G401 (cell line): ENCODE results near the gene PDE1C. TPM values are rescaled to one million over a fixed set of nuclear protein-coding genes. Genes with fewer than 3 reads are reported as not detected.

Source experiments
- DNase-seq: peaks from one replicate; pipeline ENCODE4 v3.0.0-alpha.2; 2015; ENCODE audit warnings: low spot score
- in situ Hi-C: cut with HindIII; loops from 2 replicates; pipeline ENCODE4 v1.10.0; 2016; ENCODE audit warnings: low sequenced_read_pairs, mixed read lengths
- total RNA-seq: library from RNA; depleted of rRNA; stranded (reverse); fragments of >200 nt; shearing (Covaris generic); gene quantifications from 2 replicates; pipeline ENCODE4 v1.2.3, GENCODE V29; 2014

The PDE1C gene
- total RNA-seq, 1 experiment from 2014 or later = not detected

GRCh38 chr7:32049599-32049998 is 20.6 kb downstream of the PDE1C start:
- in situ Hi-C loops = no loop called here
- DNase-seq = no peak

DNA sequence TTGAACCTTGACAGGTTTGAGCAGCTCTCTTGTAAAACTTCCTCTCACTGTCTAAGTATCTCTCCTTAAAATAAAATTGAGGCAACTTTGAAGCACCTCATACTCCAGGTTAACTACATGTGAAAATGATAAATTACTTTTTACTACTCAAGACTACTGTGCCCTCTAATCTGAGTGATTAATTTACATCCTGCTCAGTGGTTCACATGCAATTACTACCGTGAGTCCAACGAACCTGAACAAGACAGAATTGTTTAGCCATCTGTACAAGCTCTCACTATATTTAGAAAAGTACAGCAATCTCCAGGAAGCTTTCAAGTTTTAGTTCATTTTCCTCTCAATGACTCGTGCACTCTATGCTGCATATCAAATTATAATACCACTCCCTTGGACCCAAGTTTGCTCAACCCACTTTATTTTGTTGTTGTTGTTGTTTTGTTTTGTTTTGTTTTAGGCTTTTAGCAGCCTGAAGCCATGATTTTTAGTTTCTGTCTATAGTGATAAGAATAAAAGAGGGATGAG is 21.2 kb downstream of the PDE1C start:
- in situ Hi-C loops = no loop called here
- DNase-seq = no peak

DNA sequence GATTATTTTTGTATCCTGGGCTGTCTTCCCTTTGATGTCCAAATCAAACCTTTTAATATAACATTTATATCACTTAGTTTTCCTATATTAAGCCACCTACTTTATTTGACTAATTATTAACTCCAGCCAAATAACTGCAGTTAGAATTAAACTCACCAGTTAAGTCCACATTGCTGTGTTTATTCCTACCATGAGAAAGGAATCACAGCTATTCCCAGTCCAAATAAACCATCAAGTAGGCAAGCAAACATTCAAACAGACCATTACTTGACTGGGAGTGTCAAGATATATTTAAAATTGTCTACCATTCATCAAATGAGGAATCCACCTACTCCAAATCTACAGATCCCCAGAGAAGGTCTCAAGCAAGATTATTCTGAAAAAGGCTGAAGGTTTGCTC is 22.4 kb downstream of the PDE1C start:
- in situ Hi-C loops = no loop called here
- DNase-seq = no peak

DNA sequence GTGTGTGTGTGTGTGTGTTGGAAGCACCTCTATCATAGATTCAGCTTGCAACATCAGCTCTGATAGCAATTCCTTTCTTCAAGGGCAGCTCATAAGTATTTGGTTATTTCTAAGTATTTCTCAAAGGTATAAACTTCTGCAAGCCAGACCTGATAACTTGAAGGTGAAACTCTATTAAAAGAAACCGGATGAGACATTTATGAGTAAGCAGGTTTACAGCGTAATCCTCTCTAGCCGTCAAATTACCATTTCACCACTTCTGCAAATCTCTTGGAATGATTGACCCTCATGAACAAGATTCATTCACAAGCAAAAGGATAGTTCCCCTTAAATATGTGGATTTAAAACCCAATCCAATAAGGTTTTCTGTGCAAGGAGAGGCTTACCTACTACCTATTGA is 23.1 kb downstream of the PDE1C start:
- DNase-seq = no peak
- in situ Hi-C loops = no loop called here

DNA sequence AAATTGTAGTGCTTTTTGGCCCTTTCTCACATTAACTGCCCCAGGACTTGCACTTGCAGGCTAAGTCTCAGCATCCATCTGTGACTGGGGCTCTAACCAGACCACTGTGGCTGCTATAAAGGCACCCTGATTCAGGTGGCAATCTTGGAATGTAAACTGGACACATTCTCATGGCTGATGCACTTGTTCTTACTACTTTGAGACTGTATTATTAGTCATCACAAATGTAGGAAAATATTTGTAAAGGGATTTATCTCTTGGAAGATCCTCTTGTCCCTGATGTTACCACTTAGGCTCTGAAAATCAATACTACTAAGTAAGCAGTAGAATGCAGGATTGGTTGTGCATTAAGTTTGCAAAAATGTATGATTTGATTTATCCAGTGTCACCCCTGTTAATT is 25.0 kb downstream of the PDE1C start:
- in situ Hi-C loops = no loop called here
- no peak for DNase-seq

GRCh38 chr7:32044739-32045138 is 25.5 kb downstream of the PDE1C start:
- no peak for DNase-seq
- in situ Hi-C loops = no loop called here

DNA sequence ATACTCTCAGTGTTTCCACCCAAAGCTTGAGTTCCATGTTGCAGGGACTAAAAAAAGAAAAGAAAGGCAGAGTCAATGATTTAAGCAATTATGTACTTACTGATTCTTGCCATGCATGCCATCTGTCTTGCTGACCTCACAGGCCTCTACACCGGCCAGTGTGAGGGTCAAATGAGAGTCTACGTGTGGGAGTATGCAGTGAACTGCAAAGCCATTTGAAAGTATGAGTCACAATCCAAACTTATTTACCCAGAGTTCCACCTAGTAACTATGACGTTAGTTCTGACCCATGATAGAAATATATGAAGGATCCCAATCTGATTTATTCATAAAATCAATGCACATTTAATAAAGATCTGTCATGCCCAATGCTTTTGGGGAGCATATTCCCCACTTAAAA is 26.5 kb downstream of the PDE1C start:
- in situ Hi-C loops = no loop called here
- no peak for DNase-seq

DNA sequence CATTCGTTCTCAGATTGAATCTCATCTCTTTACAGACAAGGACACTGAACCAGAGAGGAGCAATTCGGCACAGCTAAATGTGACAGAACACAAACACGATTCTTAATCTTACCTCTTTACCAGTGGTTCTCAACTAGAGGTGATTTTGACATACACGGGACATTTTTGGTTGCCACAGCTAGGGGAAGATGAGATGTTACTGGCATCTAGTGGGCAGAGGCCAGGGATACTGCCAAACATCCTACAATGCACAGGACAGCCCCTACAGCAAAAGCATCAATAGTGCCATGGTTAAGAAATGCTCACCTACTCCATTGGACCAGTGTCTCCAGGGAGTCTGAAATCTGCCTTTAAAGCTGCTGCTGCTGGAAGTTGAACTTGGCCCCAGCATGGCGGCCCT is 27.3 kb downstream of the PDE1C start:
- in situ Hi-C loops = no loop called here
- DNase-seq = no peak

DNA sequence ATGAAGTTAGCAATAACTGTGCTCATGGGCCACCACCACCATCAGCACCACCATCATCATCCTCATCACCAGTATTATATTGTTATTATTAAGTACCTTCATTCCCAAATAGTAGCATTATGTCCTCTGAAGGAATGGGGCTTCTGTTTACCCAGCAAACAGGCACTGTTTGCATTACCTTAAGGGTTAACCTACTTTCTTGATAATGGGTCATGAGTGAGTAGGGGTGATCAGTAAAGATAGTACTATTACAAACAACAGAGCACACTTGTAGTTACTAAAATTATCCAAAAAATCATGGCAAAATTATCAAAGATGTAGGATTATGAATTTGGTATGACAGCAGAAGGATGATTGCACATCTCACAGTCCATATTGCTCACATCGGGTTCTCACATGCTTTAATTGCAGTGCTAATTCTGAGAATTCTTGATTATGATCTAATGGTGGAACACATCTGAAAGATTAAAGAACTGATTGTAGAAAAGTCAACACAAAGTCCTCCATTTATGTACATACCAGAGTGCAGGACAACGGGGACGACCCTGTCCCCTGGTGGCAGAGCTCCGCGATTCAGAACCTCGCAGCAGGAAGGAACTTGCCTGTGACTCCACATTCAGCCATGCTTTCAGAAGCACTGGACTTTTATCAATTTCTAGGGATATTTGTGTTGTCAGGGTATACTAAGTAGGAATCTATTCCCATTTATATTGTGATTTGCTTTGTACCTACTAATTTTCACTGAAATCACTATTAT is 31.0 kb downstream of the PDE1C start:
- DNase-seq = no peak
- in situ Hi-C loops = no loop called here

DNA sequence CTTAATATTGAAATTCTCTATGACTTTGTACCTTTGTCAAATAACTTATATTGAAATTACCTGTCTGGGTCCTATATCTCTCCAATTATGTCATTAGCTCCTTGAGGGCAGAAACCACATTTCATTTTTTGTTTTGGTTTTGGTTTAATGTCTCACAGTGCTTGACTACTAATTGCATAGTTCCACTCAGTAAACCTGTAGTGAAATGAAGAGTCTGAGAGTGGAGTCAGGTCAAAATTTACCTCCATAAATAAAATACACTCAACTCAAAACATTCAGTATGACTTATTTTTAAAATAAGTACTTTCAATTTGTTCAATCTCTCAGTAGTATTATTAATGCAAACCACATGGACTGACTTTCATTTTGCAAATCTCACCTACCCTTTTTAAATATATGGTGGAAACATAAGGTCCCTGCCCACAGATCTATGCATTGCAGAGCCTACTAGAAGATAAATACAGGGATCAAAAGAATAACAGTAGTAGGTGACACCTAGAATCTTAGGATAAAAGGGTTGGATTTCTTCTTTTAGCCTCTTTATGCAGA is 32.5 kb downstream of the PDE1C start:
- in situ Hi-C loops = no loop called here
- DNase-seq = no peak

- no peak for DNase-seq
- in situ Hi-C loops = no loop called here
Observed at GRCh38 chr7:32036557-32036956, 33.6 kb downstream of the PDE1C start.

- in situ Hi-C loops = no loop called here
- no peak for DNase-seq
Observed at GRCh38 chr7:32034052-32034451, 36.2 kb downstream of the PDE1C start.

GRCh38 chr7:32033006-32033405 is 37.2 kb downstream of the PDE1C start:
- in situ Hi-C loops = no loop called here
- DNase-seq = no peak

DNA sequence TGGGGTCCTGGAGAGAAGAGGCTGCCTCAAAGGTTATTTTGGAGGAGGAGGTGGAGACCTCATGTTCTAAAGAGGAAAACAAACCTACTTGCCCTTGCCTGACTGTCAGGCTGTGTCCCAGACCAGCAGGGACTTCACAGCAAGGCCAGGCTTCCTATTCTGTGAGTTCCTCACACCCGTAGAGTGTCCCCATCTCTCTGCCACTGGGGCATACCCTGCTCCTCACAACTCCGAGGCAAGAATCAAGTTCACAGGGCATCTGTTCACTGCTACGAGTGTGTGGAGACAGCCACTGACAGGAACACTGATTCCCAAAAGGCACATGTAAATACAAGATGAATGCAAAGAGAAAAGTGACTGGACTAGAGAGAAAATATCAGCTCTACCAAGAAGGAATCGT is 38.0 kb downstream of the PDE1C start:
- no peak for DNase-seq
- in situ Hi-C loops = no loop called here

- in situ Hi-C loops = no loop called here
- no peak for DNase-seq
Observed at GRCh38 chr7:32030904-32031692, 39.1 kb downstream of the PDE1C start.

DNA sequence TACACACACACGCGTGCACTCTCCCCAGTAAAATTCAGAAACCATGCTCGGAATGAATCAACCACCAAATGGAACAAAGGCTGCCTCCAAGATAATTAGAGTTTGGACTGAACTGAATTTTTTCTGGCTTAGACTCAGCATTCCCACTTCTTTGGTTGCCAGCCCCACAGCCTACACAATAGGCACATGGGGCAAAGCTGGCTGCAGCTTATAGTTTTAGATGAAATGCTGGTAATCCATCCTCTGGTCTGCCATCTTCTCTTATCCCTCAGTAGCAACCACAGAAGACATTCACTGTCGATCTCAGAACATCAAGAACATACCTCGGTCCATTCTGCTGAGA is 44.2 kb downstream of the PDE1C start:
- no peak for DNase-seq
- in situ Hi-C loops = no loop called here

GRCh38 chr7:32025381-32026082 is 44.7 kb downstream of the PDE1C start:
- in situ Hi-C loops = no loop called here
- peak; percentile 67 for DNase-seq

DNA sequence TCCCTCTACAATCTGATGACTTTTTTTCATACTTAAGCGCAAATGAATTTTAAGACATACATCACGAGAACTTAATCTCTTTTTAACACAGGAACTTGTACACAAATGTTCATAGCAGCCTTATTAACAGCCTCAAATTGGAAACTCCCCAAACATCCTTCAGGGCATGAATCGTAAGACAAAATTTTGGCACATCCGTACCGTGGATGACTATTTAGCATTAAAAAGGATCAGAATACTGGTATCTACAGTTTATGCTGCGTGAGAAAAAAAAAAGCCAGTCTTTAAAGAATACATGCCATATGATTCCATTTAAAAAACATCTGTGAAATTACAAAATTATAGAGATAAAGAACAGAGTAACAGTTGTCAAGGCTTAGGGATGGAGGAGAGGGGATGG is 46.8 kb downstream of the PDE1C start:
- in situ Hi-C loops = no loop called here
- no peak for DNase-seq

DNA sequence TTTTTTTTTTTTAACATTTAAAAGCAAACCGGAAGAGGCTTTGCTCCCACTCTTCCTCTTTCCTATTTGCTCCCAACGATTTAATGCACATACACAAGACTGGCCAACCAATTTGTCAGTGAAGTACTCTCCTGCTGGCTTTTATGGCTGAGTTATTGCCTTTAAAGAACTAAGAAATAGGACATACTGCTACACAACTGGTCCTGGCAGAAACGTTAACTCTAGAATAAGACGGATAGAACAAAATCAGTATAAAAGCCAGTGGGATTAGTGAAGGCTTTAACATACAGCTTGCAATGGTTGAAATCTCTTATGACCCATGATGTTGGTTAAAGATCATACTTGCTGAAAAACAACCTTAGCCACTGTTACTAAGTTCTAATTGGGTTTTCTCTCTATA is 47.2 kb downstream of the PDE1C start:
- in situ Hi-C loops = no loop called here
- DNase-seq = no peak
